ENCODE results near the gene DMRTB1. TPM values are rescaled to one million over a fixed set of nuclear protein-coding genes. Genes with fewer than 3 reads are reported as not detected.

The DMRTB1 gene
- total RNA-seq, 4 donors from 2014 or later, result not detected

- no peak for TF ChIP-seq CTCF (IDR thresholded peaks at IDR 0.05; ENCODE audit: low read depth)
These were observed 45.8 kb upstream of the DMRTB1 start for GRCh38 chr1:53413175-53414001.

GRCh38 chr1:53414632-53415031 is 44.6 kb upstream of the DMRTB1 start:
- no peak for TF ChIP-seq CTCF (IDR thresholded peaks at IDR 0.05; ENCODE audit: low read depth)

GRCh38 chr1:53415432-53415831 is 43.8 kb upstream of the DMRTB1 start:
- TF ChIP-seq CTCF (IDR thresholded peaks at IDR 0.05; ENCODE audit: low read depth), result no peak

- TF ChIP-seq CTCF (IDR thresholded peaks at IDR 0.05; ENCODE audit: low read depth), result no peak
These were observed 42.9 kb upstream of the DMRTB1 start for GRCh38 chr1:53416269-53416813.

GRCh38 chr1:53417074-53417511 is 42.1 kb upstream of the DMRTB1 start:
- no peak for TF ChIP-seq CTCF (IDR thresholded peaks at IDR 0.05; ENCODE audit: low read depth)

GRCh38 chr1:53419034-53419433 is 40.2 kb upstream of the DMRTB1 start:
- TF ChIP-seq CTCF (IDR thresholded peaks at IDR 0.05; ENCODE audit: low read depth), result no peak

- no peak for TF ChIP-seq CTCF (IDR thresholded peaks at IDR 0.05; ENCODE audit: low read depth)
These were observed 38.9 kb upstream of the DMRTB1 start for GRCh38 chr1:53420341-53420740.

Measured in subcutaneous adipose tissue (tissue), 4 donors.